Stimulated activated CD8-positive, alpha-beta memory T cell treated with anti-CD3 and anti-CD28 coated beads, Interleukin-12 subunit alpha, Interleukin-12 subunit beta, amount 100 ng/mL, for 4 hours (primary cell): ENCODE measurements around the gene SAT2.
A peak's percentile ranks its signal among the peaks of the same experiment; 100 is the strongest.
"Not testable (repeated sequence)": the region's sequence is repeated elsewhere in the genome, so short reads cannot be mapped to it uniquely, and the experiment has no call there.

Source experiments
- DNase-seq: peaks from one replicate; pipeline ENCODE4 v3.0.0-alpha.2; 2020; ENCODE audit warnings: low read depth

Gene SAT2

DNA sequence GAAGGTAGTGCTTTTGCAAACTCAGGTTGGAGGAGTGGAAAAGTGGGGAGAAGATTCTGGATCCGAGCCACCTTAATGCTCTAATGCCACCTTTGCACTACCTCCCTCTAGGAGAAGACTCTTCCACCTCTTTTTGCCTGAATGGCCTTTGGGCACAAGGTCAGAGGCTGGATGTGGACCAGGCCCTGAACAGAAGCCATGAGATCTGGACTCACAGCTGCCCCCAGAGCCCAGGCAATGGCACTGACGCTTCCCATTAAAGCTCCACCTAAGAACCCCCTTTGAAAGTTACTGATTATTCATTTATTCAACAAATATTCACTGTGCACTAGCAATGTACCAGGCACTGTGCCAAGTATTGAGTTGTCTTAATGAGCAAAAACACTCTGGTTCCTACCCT lies 5.5 kb upstream of the SAT2 start:
- no peak for DNase-seq

DNA sequence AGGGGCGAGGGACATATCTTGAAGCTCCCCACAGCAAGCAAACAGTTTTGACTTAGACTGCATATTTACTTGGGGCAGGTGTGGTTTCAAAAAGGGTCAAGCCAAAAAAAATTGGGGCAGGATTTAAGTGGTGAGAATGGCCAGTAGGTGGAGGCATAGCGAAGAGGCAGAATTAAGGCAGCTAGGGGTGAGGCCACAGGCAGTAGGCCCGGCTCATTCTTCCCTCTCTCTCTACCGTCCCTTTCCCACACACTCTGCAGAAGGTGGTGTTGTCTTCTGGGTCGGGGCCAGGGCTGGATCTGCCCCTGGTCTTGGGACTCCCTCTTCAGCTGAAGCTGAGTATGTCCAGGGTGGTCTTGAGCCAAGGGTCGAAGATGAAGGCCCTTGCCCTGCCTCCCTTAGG lies 4.9 kb upstream of the SAT2 start:
- no peak for DNase-seq

DNA sequence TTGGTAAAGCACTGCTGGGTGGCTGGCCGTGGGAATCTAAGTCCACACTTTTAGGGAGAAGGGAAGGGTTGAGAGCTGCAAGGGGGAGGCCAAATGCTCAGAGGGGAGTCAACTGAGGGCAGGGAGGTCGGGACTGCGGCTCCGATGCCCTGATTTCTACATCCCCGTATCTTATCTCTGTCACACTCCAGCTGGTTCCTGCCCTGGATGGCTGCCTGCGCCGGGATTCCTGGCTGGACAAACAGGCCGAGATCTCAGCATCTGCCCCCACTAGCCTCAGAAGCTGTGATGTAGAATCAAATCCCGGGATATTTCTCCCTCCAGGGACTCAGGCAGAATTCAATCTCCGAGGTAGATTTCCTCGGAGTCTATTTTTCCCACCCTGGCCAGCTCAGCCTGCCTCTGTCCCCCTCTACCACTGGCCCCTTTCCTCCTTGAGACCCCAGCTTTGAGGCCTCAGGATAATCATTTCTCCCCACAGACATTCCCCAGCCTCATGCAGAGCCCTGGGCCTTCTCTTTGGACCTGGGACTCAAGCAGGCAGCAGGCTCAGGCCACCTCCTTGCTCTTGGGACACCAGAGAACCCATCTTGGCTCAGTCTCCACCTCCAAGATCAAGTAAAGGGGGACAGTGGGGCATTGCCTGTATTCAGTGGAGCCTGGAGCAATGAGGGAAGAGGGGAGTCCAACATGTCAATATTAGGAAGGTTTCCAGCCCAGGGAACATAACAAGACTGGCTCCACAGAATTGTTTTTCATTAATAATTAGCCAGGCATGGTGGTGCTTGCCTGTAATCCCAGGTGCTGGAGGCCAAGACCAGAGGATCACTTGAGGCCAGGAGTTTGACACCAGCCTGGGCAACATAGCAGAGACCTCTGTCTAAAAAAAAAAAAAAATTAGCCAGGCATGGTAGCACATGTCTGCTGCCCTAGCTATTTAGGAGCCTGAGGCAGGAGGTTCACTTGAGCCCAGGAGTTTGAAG lies 4.1 kb upstream of the SAT2 start:
- DNase-seq = no peak

DNA sequence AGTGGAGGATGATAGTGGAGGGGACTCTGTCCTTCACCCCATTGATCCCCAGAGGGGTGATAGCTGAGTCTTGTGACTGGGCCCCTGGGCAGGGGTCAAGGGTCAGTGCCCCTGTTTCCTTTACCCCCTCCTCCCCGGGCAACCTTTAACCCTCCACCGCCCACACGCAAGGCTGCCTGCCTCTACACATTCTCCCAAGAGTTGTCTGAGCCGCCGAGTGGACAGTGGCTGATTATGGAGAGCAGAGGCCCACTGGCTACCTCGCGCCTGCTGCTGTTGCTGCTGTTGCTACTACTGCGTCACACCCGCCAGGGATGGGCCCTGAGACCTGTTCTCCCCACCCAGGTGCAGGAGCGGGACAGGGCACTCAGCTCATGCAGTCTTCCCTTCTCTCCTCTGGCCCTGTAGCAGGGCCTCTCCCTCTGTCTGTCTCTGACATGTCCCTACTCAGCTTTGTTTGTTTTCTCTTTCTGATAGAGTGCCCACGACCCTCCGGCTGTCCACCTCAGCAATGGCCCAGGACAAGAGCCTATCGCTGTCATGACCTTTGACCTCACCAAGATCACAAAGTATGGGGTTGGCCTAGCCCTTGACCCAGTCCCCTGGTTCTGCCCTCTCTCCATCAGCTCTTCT lies 2.4 kb upstream of the SAT2 start, which contains the start of gene SHBG:
Gene SHBG, plus strand, starts transcription at position 197 of the 633 bp plus-strand sequence. Its CDS starts 38 bp downstream, at position 235.
- DNase-seq = no peak

DNA sequence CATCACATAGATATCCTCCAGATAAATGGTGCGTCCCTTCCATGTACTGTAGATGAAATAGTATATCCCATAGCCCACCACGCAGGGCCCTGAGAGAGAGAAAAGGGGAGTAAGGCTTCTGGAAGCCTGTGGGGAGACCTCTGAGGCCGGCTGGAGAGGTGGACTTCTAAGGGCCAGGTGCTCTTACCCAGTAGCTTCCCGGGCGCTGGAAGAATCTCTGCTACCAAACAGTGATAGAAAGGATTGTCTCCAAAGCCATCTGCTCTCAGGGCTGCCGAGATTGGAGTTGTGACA lies 718 bp downstream of the SAT2 start:
- no peak for DNase-seq

DNA sequence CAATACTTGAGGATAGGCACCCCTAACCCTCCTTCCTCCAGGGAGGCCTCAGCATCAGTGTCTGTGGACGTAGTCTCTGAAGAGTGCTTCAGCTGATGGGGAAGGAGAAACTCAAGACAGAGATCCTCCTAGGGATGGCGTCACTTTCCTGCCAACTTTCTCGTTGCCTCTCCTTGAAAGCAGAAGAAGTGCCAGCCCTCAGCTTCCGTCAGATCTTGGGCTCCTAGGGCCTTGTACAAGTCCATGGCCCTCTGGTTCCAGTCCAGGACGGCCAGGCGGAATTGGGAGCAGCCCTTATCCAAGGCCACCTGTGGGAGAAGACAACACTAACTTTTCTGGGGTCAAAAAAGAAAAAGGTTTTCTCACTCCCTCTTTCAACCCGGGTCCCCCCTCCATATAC lies 1.3 kb downstream of the SAT2 start:
- DNase-seq = no peak

DNA sequence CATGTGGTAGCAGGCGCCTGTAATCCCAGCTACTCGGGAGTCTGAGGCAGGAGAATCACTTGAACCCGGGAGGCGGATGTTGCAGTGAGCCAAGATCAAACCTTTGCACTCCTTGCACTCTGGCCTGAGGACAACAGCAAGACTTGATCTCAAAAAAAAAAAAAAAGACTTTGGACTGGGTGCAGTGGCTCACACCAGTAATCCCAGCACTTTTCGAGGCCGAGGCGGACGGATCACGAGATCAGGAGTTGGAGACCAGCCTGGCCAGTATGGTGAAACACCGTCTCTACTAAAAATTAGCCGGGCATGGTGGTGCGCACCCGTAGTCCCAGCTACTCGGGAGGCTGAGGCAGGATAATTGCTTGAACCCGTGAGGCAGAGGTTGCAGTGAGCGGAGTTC lies 1.9 kb downstream of the SAT2 start:
- not testable (repeated sequence) for DNase-seq

DNA sequence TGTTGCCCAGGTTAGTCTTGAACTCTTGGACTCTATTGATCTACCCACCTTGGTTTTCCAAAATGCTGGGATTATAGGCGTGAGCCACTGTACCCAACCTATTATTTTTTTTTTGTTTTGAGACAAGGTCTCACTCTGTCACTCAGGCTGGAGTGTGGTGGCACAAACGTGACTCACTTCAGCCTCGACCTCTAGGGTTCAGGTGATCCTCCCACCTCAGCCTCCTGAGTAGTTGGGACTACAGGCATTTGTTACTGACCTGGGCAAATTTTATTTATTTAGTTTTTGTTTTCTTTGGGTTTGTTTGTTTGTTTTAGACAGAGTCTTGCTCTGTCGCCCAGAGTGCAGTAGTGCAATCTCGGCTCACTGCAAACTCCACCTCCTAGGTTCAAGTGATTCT lies 4.0 kb downstream of the SAT2 start:
- DNase-seq = no peak

DNA sequence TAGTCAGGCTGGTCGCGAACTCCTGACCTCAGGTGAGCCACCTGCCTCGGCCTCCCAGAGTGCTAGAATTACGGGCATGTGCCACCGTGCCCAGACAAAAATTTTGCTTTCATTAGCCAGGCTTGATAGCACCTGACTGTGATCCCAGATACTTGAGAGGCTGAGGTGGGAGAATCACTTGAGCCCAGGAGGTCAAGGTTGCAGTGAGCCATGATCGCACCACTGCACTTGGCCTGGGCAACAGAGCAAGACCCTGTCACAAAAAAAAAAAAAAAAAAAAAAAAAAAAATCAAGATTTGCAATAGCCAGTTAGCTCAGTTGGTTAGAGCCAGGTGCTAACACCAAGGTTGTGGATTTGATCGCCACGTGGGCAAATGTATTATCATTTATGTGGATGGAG lies 6.8 kb downstream of the SAT2 start:
- DNase-seq = no peak

DNA sequence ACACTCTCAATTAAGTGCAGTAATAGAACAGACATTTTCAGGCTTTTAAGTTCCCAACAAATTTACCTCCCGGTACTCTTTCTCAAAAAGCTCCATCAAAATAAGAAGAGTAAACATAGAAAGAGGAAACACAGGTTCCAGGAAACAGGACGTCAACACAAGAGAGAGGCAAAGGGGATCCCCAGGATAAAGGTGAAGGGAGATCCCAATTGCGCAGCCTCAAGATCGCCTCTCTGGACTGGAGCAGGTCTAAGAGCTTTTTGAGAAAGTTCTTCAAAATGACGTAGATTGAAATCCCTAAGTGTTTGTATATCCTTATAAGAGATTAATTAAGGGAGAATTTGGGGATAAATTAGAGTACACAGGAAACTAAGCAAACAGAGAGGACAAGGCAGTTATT lies 9.0 kb downstream of the SAT2 start:
- DNase-seq = no peak

DNA sequence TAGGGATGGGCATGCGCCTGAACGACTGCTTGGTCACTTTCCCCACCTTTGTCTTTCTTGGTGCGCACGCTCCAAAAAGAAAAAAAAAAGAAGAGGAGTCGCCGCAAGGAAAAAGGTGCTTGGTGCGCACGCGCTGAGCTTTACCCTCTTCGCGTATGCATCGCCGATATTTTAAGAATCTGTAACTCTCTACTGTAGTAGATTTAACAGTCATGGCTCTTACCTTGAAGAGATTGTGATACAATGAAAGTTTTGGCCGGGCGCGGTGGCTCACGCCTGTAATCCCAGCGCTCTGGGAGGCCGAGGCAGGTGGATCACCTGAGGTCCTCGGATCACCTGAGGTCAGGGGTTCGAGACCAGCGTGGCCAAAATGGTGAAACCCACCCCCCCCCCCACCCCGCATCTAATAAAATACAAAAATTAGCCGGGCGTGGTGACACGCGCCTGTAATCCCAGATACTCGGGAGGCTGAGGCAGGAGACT lies 12.3 kb downstream of the SAT2 start:
- no peak for DNase-seq

DNA sequence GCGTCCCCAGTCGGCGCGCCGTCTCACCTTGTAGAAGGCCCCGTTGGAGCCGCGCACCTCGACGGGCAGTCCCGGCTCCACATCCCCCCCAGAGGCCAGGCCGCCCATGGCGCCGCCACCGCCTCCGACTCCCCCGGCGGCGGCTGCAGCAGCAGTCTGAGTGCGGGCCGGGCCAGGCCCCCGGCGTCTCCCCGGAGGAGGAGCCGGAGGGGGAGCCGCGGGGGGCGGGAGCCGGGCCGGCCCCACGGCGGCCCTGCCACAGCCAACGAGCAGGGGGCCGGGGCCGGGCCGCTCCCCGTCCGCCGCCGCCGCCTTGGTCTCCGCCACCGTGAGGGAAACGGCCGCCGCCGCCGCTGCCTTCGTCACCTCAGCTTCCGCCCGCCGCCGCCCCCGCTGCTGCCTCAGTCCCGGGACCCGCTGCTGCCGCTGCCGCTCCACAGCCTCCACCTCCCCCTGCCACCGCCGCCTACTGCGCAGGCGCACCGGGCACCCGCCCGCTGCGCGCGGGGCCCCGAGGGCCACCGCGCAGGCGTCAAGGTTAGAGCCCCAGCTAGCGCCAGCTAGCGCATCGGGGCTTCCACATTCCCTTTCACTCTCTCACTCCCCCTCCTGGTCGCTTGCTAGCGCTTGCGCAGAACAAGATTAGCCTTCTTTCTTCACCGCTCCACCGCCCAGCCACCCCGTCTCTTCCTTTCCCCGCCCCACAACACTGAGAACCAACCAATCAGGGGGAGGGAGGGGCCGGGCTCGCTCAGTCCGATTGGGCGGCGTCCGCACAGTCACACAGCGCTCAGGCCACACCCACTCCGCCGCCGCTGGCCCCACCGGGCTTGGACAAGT lies 13.0 kb downstream of the SAT2 start, which contains the start of gene FXR2:
Gene FXR2, minus strand, starts transcription at position 473 of the 840 bp plus-strand sequence. Its CDS starts 365 bp downstream, at position 108.
- DNase-seq = peak; percentile 96

DNA sequence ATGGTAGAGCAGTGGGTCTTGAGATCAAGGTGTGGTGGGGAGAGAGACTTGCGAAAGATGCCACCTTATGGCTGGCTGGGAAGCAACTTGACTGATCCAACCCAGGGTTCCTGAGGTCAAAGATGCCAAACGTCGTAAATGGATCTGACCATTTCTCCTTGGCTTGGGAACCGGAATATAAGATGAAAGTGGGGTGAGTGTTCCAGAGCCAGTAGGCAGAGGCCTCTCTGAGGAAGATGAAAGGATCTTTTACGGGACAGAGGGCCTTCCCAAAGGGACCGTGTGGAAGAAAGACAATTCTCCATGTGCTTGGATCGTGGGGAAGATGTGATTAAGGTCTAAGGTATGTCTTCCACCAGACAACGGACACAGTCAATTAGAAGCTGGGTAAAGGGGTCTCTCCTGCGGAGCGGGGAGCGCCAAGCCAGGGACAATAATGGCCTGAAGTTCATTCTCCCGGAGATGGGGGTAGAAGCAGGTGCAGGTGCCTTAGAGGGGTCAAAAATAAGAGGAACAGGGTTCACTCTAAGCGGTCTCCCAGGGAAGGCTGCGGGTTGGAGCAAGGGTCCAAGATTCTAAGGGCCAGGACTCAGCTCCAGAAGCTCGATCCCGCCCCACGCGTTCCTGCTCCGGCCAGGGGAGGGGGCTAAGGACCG lies 13.7 kb downstream of the SAT2 start:
- no peak for DNase-seq

DNA sequence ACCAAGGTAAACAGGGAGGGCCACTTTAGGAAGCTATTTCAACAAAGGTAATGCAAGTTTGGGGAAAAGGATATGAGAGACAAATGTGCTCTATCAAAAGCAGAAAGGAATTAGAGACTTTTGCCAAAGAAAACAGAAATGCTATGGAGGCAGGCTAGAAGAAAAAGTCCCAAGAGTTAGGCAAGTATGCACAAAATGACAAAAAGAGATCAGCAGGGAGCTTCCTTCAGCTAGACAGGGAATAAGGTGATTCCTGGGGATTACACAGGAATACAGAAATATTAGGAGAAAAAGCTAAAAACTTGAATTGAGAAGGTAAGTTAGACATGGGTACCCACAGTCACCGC lies 15.4 kb downstream of the SAT2 start:
- DNase-seq = no peak

DNA sequence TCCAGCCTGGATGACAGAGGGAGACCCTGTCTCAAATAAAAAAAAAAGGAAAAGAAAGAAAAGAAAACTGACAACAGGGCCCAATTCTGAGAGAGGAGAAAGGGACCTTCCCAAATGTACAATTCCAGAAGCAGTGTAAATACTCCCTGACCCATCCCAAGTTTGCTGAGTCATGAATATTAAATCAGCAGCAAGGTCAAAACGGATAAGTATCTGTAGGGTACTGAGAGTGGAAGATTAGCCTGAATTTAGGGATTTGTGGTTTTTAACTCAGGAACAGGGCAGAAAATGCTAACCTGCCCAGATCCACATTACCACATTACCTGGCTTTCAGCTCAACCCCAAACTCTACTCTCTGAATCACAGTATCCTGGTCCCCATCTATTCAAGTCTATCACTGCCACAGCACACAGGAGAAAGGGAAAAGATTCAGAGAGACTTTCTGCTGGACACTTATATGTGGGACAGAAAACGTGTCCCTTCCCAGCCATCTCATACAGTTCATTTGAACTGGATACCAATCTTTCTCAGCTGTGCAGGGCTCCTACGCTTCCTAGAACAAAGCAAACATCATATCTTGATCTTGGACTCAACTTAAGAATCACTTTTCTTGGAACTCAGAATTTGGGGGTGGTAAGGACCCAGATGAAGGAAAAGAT lies 15.9 kb downstream of the SAT2 start:
- no peak for DNase-seq

DNA sequence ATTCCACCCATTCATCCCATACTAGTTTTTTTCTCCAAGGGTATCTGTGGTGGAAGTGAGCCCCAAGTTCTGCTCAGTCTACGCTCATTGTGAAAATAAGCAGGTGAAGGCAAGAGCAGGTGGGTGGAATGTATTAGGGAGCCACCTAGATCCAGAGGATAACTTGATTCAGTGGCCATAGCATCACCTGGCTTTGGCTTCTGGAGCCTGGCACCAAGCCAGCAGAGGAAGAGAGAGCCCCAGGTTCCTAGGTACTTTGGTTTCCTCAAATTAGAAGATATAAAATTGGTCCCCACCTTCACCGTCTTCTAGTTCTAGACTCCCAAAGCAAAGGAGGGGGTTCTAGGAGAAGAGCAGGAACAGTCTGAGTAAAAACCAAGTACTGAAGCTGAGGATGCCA lies 17.0 kb downstream of the SAT2 start:
- DNase-seq = no peak

DNA sequence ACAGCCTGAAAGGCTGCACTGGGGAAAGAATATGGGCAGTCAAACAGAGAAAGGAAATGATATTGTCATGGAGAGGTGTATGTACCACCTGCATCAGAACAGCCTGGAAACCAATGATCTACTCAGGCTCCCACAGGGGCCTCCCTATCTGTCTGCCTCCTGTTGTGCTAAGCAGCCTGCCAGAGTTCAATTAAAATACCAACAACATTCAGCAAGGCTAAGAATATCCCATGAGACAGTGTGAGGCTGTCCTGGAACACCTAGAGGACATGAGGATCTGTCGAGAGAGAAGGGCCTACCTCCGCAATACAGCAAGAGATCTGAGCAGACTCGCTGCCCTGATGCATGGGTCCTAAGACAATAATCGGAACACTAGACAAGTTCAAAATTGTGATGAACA lies 21.3 kb downstream of the SAT2 start:
- DNase-seq = no peak

DNA sequence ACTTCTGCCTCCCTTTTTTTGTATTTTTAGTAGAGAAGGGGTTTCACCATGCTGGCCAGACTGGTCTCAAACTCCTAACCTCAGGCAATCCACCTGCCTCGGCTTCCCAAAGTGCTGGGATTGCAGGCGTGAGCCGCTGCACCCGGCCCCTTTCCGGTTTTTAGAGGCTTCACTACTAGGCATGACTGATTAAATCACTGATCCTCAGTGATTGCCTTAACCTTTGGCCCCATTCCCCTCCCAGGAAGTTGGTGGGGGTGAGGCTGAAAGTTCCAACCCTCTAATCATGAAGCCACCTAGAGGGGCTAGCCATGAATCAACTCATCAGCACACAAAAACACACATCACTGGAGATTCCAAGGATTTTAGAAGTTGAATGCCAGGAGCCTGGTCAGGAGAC lies 30.1 kb downstream of the SAT2 start:
- not testable (repeated sequence) for DNase-seq

DNA sequence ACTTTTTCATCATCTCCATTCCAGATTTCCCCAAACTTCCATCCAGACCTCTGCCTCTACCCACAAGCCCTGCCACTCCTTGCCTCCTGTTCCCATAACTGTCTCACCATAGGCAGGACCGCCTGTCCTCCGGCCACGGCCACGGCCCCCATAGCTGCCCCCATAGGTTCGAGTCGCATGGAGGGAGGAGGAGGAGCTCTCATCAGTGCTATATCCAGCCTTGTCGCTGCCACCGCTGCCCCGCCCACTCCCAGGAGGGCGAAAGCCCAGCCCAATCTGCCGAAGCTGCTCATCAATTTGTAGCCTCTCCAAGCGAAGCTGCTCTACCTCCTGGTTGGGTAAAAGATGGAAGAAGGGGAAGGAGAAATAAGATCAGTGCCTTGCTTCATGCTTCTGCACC lies 34.3 kb downstream of the SAT2 start:
- DNase-seq = no peak

DNA sequence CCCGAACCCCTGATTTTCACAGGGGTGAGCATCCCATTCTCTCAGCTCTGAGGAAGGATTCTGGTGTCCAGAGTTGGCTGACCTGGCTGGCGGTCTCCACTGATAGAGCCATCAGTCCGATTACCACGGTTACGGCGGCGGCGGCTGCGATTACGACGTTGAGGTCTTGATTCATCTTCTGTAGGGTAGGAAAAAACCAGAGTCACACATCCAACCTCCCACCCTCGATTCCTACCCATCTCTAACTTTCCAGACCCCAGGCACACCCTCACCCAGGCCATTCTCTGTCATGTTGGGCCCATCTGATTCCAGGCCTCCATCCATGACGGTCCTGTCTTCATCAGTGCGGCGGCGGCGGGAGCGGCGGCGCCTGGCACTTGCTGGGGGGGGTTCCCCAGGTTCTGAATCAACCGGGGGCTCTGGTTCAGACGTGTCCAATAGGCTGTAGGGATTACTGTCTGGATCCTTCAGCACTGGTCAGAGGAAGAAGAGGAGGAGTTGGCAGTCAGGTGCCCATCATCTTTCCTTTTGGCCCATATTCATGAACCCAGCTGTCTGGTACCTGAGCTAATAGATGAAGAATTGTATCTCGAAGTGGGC lies 35.1 kb downstream of the SAT2 start:
- DNase-seq = no peak

DNA sequence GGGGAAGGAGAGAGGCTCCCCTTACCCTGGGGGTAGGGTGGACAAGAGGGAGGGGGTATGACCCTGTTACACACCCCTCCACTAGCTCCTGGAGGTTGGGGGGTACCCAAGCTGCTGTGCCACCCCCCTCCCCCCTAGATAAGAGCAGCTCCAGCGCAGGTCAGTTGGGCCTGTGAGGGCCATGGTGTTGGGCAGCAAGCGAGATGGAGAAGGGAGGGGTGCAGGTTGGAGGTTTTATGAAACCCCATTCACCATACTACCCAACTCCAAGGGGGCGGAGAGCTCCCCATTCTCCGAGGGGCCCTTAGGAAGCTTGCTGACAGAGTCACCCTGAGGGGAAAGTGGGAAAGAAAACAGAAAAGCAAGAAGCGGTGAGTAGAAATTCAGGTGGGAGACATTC lies 36.0 kb downstream of the SAT2 start:
- no peak for DNase-seq
